KMS-11 (cell line): ENCODE results near the gene TBX21.
"Not testable (repeated sequence)": the region's sequence is repeated elsewhere in the genome, so short reads cannot be mapped to it uniquely, and the experiment has no call there.

Source experiments
- H2AFZ ChIP-seq: fragments of 200-600 bp; sonication (generic); 2 replicates; pipeline ENCODE4 v1.6.1; 2016; ENCODE audit warnings: antibody characterized with exemption, mixed run types, low read depth
- H3K27ac ChIP-seq: fragments of 200-600 bp; sonication (generic); 2 replicates; pipeline ENCODE4 v1.6.1; 2016; ENCODE audit warnings: mild to moderate bottlenecking, mixed run types
- H3K27me3 ChIP-seq: fragments of 200-600 bp; sonication (generic); 2 replicates; pipeline ENCODE4 v1.6.1; 2017; ENCODE audit warnings: mild to moderate bottlenecking, low read depth, mixed run types, moderate library complexity; ENCODE audit not compliant: insufficient read depth
- H3K36me3 ChIP-seq: fragments of 200-600 bp; sonication (generic); 2 replicates; pipeline ENCODE4 v1.6.1; 2017; ENCODE audit warnings: mild to moderate bottlenecking, mixed run types; ENCODE audit not compliant: insufficient read depth
- H3K4me1 ChIP-seq: fragments of 200-600 bp; sonication (generic); 2 replicates; pipeline ENCODE4 v1.6.1; 2016; ENCODE audit warnings: mild to moderate bottlenecking, low read depth, mixed run types; ENCODE audit not compliant: poor library complexity, severe bottlenecking
- H3K4me2 ChIP-seq: fragments of 200-600 bp; sonication (generic); 2 replicates; pipeline ENCODE4 v1.7.0; 2016; ENCODE audit warnings: mild to moderate bottlenecking, mixed run types
- H3K4me3 ChIP-seq: fragments of 200-600 bp; sonication (generic); IDR thresholded peaks from 2 replicates; pipeline ENCODE4 v1.6.1; 2017; ENCODE audit warnings: low read depth, low read length, mixed read lengths; ENCODE audit not compliant: insufficient read depth
- H3K79me2 ChIP-seq: fragments of 200-600 bp; sonication (generic); 2 replicates; pipeline ENCODE4 v1.6.1; 2016; ENCODE audit warnings: low read depth, mixed run types; ENCODE audit not compliant: insufficient read depth
- H3K9ac ChIP-seq: fragments of 200-600 bp; sonication (generic); 2 replicates; pipeline ENCODE4 v1.6.1; 2016; ENCODE audit warnings: mild to moderate bottlenecking, mixed run types
- H4K20me1 ChIP-seq: fragments of 200-600 bp; sonication (generic); 2 replicates; pipeline ENCODE4 v1.6.1; 2016; ENCODE audit warnings: mild to moderate bottlenecking, mixed run types; ENCODE audit not compliant: insufficient read depth
- CTCF ChIP-seq: fragments of 200-600 bp; sonication (generic); conservative IDR thresholded peaks from 2 replicates; pipeline ENCODE4 v1.6.1; 2017; ENCODE audit warnings: low read depth, mild to moderate bottlenecking, antibody characterized with exemption, low read length, moderate library complexity, mixed read lengths

Gene TBX21

GRCh38 chr17:47762728-47763127, 29.7 kb downstream of the TBX21 start:
- H2AFZ ChIP-seq = no peak overlapping the region
- no peaks in the 10 kb centered on the region for H4K20me1 ChIP-seq
- H3K4me2 ChIP-seq = no peak overlapping the region
- no peak for TF ChIP-seq CTCF
- H3K36me3 ChIP-seq = no peaks in the 10 kb centered on the region
- H3K4me1 ChIP-seq = no peaks in the 10 kb centered on the region
- H3K27ac ChIP-seq = no peak overlapping the region
- no peaks in the 10 kb centered on the region for H3K79me2 ChIP-seq
- H3K27me3 ChIP-seq = no peaks in the 10 kb centered on the region
- no peak overlapping the region for H3K9ac ChIP-seq
- H3K4me3 ChIP-seq = no peak overlapping the region

- H3K4me1 ChIP-seq = no peaks in the 10 kb centered on the region
- H3K4me2 ChIP-seq = no peak overlapping the region
- no peak for TF ChIP-seq CTCF
- H3K9ac ChIP-seq = no peak overlapping the region
- no peak overlapping the region for H3K27ac ChIP-seq
- no peaks in the 10 kb centered on the region for H3K79me2 ChIP-seq
- no peaks in the 10 kb centered on the region for H4K20me1 ChIP-seq
- H2AFZ ChIP-seq = no peak overlapping the region
- no peaks in the 10 kb centered on the region for H3K36me3 ChIP-seq
- no peak overlapping the region for H3K4me3 ChIP-seq
- H3K27me3 ChIP-seq = no peaks in the 10 kb centered on the region
Observed at GRCh38 chr17:47763913-47764582, 31.0 kb downstream of the TBX21 start.

GRCh38 chr17:47773649-47774048, 40.6 kb downstream of the TBX21 start:
- not testable (repeated sequence) for H4K20me1 ChIP-seq, H3K4me2 ChIP-seq, H3K9ac ChIP-seq, H3K27ac ChIP-seq, H3K79me2 ChIP-seq, H2AFZ ChIP-seq, H3K27me3 ChIP-seq, H3K36me3 ChIP-seq, H3K4me1 ChIP-seq, H3K4me3 ChIP-seq

- no peaks in the 10 kb centered on the region for H3K79me2 ChIP-seq
- H3K4me3 ChIP-seq = no peak overlapping the region
- peaks cover 7% of the 10 kb centered on the region; the same call in 1 of the 2 replicates for H3K27me3 ChIP-seq
Observed at GRCh38 chr17:47774331-47774730, 41.3 kb downstream of the TBX21 start.

More at GRCh38 chr17:47774331-47774730, 41.3 kb downstream of the TBX21 start:
- no peak overlapping the region for H3K4me2 ChIP-seq
- no peak overlapping the region for H2AFZ ChIP-seq
- H4K20me1 ChIP-seq = no peaks in the 10 kb centered on the region
- H3K4me1 ChIP-seq = no peaks in the 10 kb centered on the region
- no peak overlapping the region for H3K9ac ChIP-seq
- no peak overlapping the region for H3K27ac ChIP-seq
- no peak for TF ChIP-seq CTCF
- H3K36me3 ChIP-seq = no peaks in the 10 kb centered on the region
